GM12878 (cell line): ENCODE measurements around the gene MYO1C. TPM values are rescaled to one million over a fixed set of nuclear protein-coding genes. Genes with fewer than 3 reads are reported as not detected.

ENCODE experiments used
- ATF7 ChIP-seq: fragments of 450-650 bp; IDR thresholded peaks from 2 replicates; pipeline ENCODE4 v1.6.1; 2016; ENCODE audit warnings: low read depth, mild to moderate bottlenecking
- BACH1 ChIP-seq: fragments of 450-650 bp; IDR thresholded peaks from 2 replicates; pipeline ENCODE4 v1.6.1; 2017; ENCODE audit warnings: mild to moderate bottlenecking, borderline replicate concordance
- BMI1 ChIP-seq: fragments of 450-650 bp; IDR thresholded peaks from 2 replicates; pipeline ENCODE4 v1.6.1; 2016; ENCODE audit warnings: mild to moderate bottlenecking, moderate library complexity, borderline replicate concordance
- CBX5 ChIP-seq: sonication (generic); IDR thresholded peaks from 2 replicates; pipeline ENCODE4 v1.6.1; 2016; ENCODE audit warnings: low read depth, moderate library complexity, mild to moderate bottlenecking, inconsistent platforms
- CREB1 ChIP-seq: IDR thresholded peaks from 2 replicates; pipeline ENCODE4 v1.6.1; 2012; ENCODE audit warnings: low read depth, mild to moderate bottlenecking, inconsistent platforms
- E4F1 ChIP-seq: fragments of 450-650 bp; IDR thresholded peaks from 2 replicates; pipeline ENCODE4 v1.6.1; 2018; ENCODE audit warnings: borderline replicate concordance, mild to moderate bottlenecking; ENCODE audit not compliant: partially characterized antibody
- EED ChIP-seq: sonication (generic); IDR thresholded peaks from 2 replicates; pipeline ENCODE4 v1.6.1; 2016; ENCODE audit warnings: antibody characterized with exemption, low read depth
- ELK1 ChIP-seq: IDR thresholded peaks from 2 replicates; pipeline ENCODE4 v1.6.1; 2012; ENCODE audit warnings: low read depth, low read length, improper control_type of control experiment
- FOXK2 ChIP-seq: fragments of 450-650 bp; IDR thresholded peaks from 2 replicates; pipeline ENCODE4 v1.6.1; 2017; ENCODE audit warnings: mild to moderate bottlenecking, moderate library complexity
- GATAD2B ChIP-seq: fragments of 450-650 bp; conservative IDR thresholded peaks from 2 replicates; pipeline ENCODE4 v1.6.1; 2017; ENCODE audit warnings: low read depth, mild to moderate bottlenecking, moderate library complexity
- HSF1 ChIP-seq: fragments of 150-350 bp; IDR thresholded peaks from 2 replicates; pipeline ENCODE4 v1.6.1; 2014; ENCODE audit warnings: mild to moderate bottlenecking, low read depth, low read length
- JUND ChIP-seq: IDR thresholded peaks from 2 replicates; pipeline ENCODE4 v1.6.1; 2012; ENCODE audit warnings: low read depth, mild to moderate bottlenecking, low read length, improper control_type of control experiment, moderate library complexity
- KAT2A ChIP-seq: conservative IDR thresholded peaks from 2 replicates; pipeline ENCODE4 v1.6.1; 2011; ENCODE audit warnings: low read depth, low read length; ENCODE audit not compliant: control insufficient read depth
- LARP7 ChIP-seq: fragments of 450-650 bp; IDR thresholded peaks from 2 replicates; pipeline ENCODE4 v1.6.1; 2017; ENCODE audit warnings: mild to moderate bottlenecking
- NFIC ChIP-seq: IDR thresholded peaks from 2 replicates; pipeline ENCODE4 v1.6.1; 2012; ENCODE audit warnings: low read depth, mild to moderate bottlenecking, inconsistent platforms, low read length, moderate library complexity
- PAX5 ChIP-seq: IDR thresholded peaks from 2 replicates; pipeline ENCODE4 v1.6.1; 2011; ENCODE audit warnings: low read depth, low read length, borderline replicate concordance
- PML ChIP-seq: IDR thresholded peaks from 2 replicates; pipeline ENCODE4 v1.6.1; 2012; ENCODE audit warnings: low read length, inconsistent platforms
- POLR2A ChIP-seq: IDR thresholded peaks from 2 replicates; pipeline ENCODE4 v1.6.1; 2011; ENCODE audit warnings: low read depth, mild to moderate bottlenecking, low read length
- POLR2AphosphoS2 ChIP-seq: IDR thresholded peaks from 2 replicates; pipeline ENCODE4 v1.6.1; 2011; ENCODE audit warnings: low read depth, mild to moderate bottlenecking, low read length, improper control_type of control experiment, moderate library complexity
- RAD51 ChIP-seq: fragments of 450-650 bp; IDR thresholded peaks from 2 replicates; pipeline ENCODE4 v1.6.1; 2016; ENCODE audit warnings: moderate library complexity, mild to moderate bottlenecking, inconsistent platforms
- SIX5 ChIP-seq: IDR thresholded peaks from 2 replicates; pipeline ENCODE4 v1.6.1; 2011; ENCODE audit warnings: mild to moderate bottlenecking, low read depth, low read length, moderate library complexity; ENCODE audit not compliant: severe bottlenecking
- SMAD5 ChIP-seq: IDR thresholded peaks from 2 replicates; pipeline ENCODE4 v1.6.1; 2016; ENCODE audit warnings: antibody characterized with exemption, low read depth
- SMC3 ChIP-seq: IDR thresholded peaks from 2 replicates; pipeline ENCODE4 v1.6.1; 2011; ENCODE audit warnings: low read length, improper control_type of control experiment, borderline replicate concordance
- SREBF1 ChIP-seq: IDR thresholded peaks from 2 replicates; pipeline ENCODE4 v1.6.1; 2012; ENCODE audit warnings: mild to moderate bottlenecking, low read length
- SRF ChIP-seq, 2 experiments: IDR thresholded peaks; 2 replicates each; pipeline ENCODE4 v1.6.1; 2011; ENCODE audit warnings: low read depth in 2 of 2, low read length in 2 of 2, mild to moderate bottlenecking in 1 of 2, moderate library complexity in 1 of 2
- SUZ12 ChIP-seq: fragments of 200-600 bp; sonication (generic); IDR thresholded peaks from one replicate; pipeline ENCODE4 v1.6.1; 2018; ENCODE audit warnings: antibody characterized with exemption, mild to moderate bottlenecking; ENCODE audit not compliant: unreplicated experiment
- TCF7 ChIP-seq: IDR thresholded peaks from 2 replicates; pipeline ENCODE4 v1.6.1; 2014; ENCODE audit warnings: antibody characterized with exemption, borderline replicate concordance
- ZNF24 ChIP-seq: fragments of 450-650 bp; IDR thresholded peaks from 2 replicates; pipeline ENCODE4 v1.6.1; 2017; ENCODE audit warnings: antibody characterized with exemption, mild to moderate bottlenecking
- polyA plus RNA-seq, 11 experiments: library from polyadenylated mRNA; depleted of rRNA in 4 of 11; unstranded in 6 of 11; stranded (reverse) in 5 of 11; fragments of >200 nt; fragmentation: Nextera tagmentation in 4 of 11; fragmentation: Illumina TruSeq in 1 of 11; extraction: Ambion mirVana in 4 of 11; extraction: Trizol in 1 of 11; gene quantifications; 1 replicate in 1 of 11; 2 replicates in 10 of 11; pipeline versions ENCODE4 v1.2.1 to v1.2.3, GENCODE V29; 2011 to 2016; ENCODE audit warnings: inconsistent platforms in 2 of 11, missing spikeins in 2 of 11, low read depth in 1 of 11
- total RNA-seq, 4 experiments: library from RNA; depleted of rRNA in 3 of 4; stranded (reverse); fragments of >200 nt in 3 of 4; fragmentation: Illumina TruSeq in 1 of 4; extraction: Trizol in 1 of 4; gene quantifications; 2 replicates each; pipeline versions ENCODE4 v1.2.1 to v1.2.3, GENCODE V29; 2013 to 2021
- TF ChIP-seq, protein P1 (sequence below): fragments of 450-650 bp; IDR thresholded peaks from 2 replicates; pipeline ENCODE4 v1.6.1; 2017; ENCODE audit warnings: low read depth, mild to moderate bottlenecking, moderate library complexity

Gene MYO1C
- total and polyA plus RNA-seq, 10 of the 15 experiments (the other 5 are each of a cell fraction or from before 2014, with no cell fraction given): 1.2 to 92.0 (median 36.6) TPM

GRCh38 chr17:1431631-1432104 is 60.8 kb downstream of the MYO1C start (continued):
- TF ChIP-seq ELK1: no peak
- no peak for TF ChIP-seq PAX5
- no peak for TF ChIP-seq CBX5
- TF ChIP-seq SUZ12: no peak
- no peak for TF ChIP-seq SIX5
- no peak for TF ChIP-seq JUND
- no peak for TF ChIP-seq SRF (IDR thresholded peaks at IDR 0.05; ENCODE audit: low read depth in 2 of 2, low read length in 2 of 2)
- no peak for TF ChIP-seq SREBF1
- no peak for TF ChIP-seq POLR2AphosphoS2
- TF ChIP-seq BACH1: no peak
- TF ChIP-seq ZNF24: no peak
- TF ChIP-seq BMI1: no peak
- TF ChIP-seq HSF1: no peak
- TF ChIP-seq KAT2A: no peak
- peak; percentile 62 for TF ChIP-seq TCF7
- TF ChIP-seq CREB1: no peak
- TF ChIP-seq PML: no peak
- no peak for TF ChIP-seq POLR2A
- no peak for TF ChIP-seq E4F1
- peak; percentile 92 for TF ChIP-seq NFIC
- no peak for TF ChIP-seq GATAD2B
- no peak for TF ChIP-seq LARP7
- TF ChIP-seq SMC3: no peak
- TF ChIP-seq, protein P1, sequence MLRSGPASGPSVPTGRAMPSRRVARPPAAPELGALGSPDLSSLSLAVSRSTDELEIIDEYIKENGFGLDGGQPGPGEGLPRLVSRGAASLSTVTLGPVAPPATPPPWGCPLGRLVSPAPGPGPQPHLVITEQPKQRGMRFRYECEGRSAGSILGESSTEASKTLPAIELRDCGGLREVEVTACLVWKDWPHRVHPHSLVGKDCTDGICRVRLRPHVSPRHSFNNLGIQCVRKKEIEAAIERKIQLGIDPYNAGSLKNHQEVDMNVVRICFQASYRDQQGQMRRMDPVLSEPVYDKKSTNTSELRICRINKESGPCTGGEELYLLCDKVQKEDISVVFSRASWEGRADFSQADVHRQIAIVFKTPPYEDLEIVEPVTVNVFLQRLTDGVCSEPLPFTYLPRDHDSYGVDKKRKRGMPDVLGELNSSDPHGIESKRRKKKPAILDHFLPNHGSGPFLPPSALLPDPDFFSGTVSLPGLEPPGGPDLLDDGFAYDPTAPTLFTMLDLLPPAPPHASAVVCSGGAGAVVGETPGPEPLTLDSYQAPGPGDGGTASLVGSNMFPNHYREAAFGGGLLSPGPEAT: no peak
- peak; percentile 44 for TF ChIP-seq EED
- no peak for TF ChIP-seq RAD51
- no peak for TF ChIP-seq FOXK2
- TF ChIP-seq ATF7: no peak
- no peak for TF ChIP-seq SMAD5
